ENCODE data around the gene RTN4RL2. TPM values are rescaled to one million over a fixed set of nuclear protein-coding genes. Genes with fewer than 3 reads are reported as not detected.

Gene RTN4RL2
- total and polyA plus RNA-seq, 9 of the 15 experiments (the other 6 are each of a cell fraction or from before 2014, with no cell fraction given): 0.06 to 1.9 (median 0.34) TPM; not detected in 4

DNA sequence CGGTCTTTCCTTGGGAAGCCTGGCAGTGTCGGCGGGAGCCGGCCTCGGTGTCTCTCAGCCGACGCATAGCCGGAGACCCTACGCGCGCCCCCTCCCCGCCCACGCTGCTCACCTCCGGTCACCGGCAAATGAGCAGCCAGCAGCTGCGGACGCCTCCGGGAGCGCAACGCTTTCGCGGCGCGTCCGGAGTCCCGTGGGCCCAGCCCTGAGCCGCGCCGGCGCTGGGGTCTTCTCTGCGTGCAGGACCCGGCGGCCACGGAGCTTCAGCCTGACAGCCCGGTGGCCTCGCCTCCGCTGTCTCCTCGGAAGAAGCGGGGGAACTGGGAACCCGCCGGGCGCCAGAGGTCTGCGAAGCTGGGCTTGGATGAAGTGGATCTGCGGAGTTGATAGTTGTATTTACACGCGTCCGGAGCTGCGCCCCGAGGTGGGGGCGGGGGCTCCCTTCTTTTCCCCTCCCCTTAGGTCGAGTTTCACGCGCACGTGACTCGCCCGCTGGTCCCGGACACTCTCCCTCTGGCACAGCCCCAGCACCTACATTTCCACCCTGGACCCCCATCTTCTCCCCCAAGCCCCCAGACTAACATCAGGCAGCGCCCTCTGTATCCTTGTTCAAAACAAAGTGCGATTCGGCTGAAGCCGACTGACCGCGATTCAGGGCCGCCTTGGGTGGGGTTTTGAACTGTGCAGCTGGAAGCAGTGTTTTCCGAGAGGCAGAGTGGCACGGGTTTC, 55.2 kb downstream of the RTN4RL2 start, which contains the start of gene SLC43A1 (continued):
- no peak for TF ChIP-seq NELFE (IDR thresholded peaks at IDR 0.05; ENCODE audit: insufficient read depth, insufficient read length)
- TF ChIP-seq, protein P1, sequence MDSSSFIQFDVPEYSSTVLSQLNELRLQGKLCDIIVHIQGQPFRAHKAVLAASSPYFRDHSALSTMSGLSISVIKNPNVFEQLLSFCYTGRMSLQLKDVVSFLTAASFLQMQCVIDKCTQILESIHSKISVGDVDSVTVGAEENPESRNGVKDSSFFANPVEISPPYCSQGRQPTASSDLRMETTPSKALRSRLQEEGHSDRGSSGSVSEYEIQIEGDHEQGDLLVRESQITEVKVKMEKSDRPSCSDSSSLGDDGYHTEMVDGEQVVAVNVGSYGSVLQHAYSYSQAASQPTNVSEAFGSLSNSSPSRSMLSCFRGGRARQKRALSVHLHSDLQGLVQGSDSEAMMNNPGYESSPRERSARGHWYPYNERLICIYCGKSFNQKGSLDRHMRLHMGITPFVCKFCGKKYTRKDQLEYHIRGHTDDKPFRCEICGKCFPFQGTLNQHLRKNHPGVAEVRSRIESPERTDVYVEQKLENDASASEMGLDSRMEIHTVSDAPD (CRISPR knock-in tag; IDR thresholded peaks at IDR 0.05): no peak
- no peak for TF ChIP-seq TARDBP (IDR thresholded peaks at IDR 0.05)
- no peak for TF ChIP-seq SETDB1 (IDR thresholded peaks at IDR 0.05; ENCODE audit: low read length)
- TF ChIP-seq TAF1 (IDR thresholded peaks at IDR 0.05; ENCODE audit: control insufficient read depth, extremely low read depth, insufficient read depth, low read length, severe bottlenecking): no peak
- TF ChIP-seq CC2D1A (IDR thresholded peaks at IDR 0.05): no peak
- TF ChIP-seq ARID2 (IDR thresholded peaks at IDR 0.05): no peak
- TF ChIP-seq, protein P2, sequence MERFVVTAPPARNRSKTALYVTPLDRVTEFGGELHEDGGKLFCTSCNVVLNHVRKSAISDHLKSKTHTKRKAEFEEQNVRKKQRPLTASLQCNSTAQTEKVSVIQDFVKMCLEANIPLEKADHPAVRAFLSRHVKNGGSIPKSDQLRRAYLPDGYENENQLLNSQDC (CRISPR knock-in tag; IDR thresholded peaks at IDR 0.05): no peak
- TF ChIP-seq, protein P3, sequence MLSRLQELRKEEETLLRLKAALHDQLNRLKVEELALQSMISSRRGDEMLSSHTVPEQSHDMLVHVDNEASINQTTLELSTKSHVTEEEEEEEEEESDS (CRISPR knock-in tag; IDR thresholded peaks at IDR 0.05): no peak
- TF ChIP-seq, protein P4, sequence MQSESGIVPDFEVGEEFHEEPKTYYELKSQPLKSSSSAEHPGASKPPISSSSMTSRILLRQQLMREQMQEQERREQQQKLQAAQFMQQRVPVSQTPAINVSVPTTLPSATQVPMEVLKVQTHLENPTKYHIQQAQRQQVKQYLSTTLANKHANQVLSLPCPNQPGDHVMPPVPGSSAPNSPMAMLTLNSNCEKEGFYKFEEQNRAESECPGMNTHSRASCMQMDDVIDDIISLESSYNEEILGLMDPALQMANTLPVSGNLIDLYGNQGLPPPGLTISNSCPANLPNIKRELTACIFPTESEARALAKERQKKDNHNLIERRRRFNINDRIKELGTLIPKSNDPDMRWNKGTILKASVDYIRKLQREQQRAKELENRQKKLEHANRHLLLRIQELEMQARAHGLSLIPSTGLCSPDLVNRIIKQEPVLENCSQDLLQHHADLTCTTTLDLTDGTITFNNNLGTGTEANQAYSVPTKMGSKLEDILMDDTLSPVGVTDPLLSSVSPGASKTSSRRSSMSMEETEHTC (IDR thresholded peaks at IDR 0.05): peak; percentile 63
- no peak for TF ChIP-seq PML (IDR thresholded peaks at IDR 0.05; ENCODE audit: low read length)
- TF ChIP-seq, protein P5, sequence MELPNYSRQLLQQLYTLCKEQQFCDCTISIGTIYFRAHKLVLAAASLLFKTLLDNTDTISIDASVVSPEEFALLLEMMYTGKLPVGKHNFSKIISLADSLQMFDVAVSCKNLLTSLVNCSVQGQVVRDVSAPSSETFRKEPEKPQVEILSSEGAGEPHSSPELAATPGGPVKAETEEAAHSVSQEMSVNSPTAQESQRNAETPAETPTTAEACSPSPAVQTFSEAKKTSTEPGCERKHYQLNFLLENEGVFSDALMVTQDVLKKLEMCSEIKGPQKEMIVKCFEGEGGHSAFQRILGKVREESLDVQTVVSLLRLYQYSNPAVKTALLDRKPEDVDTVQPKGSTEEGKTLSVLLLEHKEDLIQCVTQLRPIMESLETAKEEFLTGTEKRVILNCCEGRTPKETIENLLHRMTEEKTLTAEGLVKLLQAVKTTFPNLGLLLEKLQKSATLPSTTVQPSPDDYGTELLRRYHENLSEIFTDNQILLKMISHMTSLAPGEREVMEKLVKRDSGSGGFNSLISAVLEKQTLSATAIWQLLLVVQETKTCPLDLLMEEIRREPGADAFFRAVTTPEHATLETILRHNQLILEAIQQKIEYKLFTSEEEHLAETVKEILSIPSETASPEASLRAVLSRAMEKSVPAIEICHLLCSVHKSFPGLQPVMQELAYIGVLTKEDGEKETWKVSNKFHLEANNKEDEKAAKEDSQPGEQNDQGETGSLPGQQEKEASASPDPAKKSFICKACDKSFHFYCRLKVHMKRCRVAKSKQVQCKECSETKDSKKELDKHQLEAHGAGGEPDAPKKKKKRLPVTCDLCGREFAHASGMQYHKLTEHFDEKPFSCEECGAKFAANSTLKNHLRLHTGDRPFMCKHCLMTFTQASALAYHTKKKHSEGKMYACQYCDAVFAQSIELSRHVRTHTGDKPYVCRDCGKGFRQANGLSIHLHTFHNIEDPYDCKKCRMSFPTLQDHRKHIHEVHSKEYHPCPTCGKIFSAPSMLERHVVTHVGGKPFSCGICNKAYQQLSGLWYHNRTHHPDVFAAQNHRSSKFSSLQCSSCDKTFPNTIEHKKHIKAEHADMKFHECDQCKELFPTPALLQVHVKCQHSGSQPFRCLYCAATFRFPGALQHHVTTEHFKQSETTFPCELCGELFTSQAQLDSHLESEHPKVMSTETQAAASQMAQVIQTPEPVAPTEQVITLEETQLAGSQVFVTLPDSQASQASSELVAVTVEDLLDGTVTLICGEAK (IDR thresholded peaks at IDR 0.05): no peak
- TF ChIP-seq, protein P5 (CRISPR knock-in tag; IDR thresholded peaks at IDR 0.05): no peak
- 0 out of 2 replicates have a peak, but pooled peaks have one; percentile 13 for TF ChIP-seq MXI1 (IDR thresholded peaks at IDR 0.05; ENCODE audit: low read depth, low read length)
- TF ChIP-seq PRMT5 (CRISPR knock-in tag; IDR thresholded peaks at IDR 0.05): no peak
